SIG-M5 treated with dmso at 0.1 percent for 504 hours (cell line): ENCODE results near the gene VEZT.
"Not testable (repeated sequence)": the region's sequence is repeated elsewhere in the genome, so short reads cannot be mapped to it uniquely, and the experiment has no call there.

Experiments
- DNase-seq: peaks from one replicate; lab custom pipeline; 2025; ENCODE audit not compliant: unreplicated experiment; lab: John Stamatoyannopoulos, UW

The VEZT gene

GRCh38 chr12:95318071-95318545, 100.5 kb downstream of the VEZT start:
- peak; percentile 69 for DNase-seq

DNA sequence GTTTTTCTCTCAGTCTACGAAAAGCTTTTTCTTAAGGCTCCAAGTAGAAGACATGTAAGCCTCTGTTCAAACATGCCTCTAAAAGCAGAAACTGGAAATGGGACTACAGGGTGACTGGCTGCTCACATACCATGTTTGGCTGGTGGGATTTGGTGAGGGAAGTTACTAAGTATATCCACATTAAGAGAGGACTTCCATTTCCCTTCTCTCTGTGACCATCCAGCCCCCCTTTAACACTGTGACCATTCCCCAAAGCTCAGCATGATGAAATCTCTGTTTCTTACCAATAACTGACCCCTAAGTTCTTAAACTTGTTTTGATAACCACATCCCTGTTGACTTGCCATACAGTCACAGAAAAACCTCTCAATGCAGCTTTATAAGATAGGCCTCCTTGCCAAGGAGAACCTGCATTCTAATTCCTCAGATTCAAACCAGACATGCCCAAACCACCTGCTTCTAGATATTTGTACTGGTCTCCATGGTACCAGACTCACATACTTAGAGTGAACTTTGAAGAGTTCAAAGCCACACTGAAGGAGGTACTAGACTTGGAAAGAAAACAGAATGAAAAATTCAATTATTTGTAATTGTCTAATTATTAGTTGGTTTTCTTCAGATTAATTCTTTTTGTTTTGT, 102.2 kb downstream of the VEZT start:
- no peak for DNase-seq

DNA sequence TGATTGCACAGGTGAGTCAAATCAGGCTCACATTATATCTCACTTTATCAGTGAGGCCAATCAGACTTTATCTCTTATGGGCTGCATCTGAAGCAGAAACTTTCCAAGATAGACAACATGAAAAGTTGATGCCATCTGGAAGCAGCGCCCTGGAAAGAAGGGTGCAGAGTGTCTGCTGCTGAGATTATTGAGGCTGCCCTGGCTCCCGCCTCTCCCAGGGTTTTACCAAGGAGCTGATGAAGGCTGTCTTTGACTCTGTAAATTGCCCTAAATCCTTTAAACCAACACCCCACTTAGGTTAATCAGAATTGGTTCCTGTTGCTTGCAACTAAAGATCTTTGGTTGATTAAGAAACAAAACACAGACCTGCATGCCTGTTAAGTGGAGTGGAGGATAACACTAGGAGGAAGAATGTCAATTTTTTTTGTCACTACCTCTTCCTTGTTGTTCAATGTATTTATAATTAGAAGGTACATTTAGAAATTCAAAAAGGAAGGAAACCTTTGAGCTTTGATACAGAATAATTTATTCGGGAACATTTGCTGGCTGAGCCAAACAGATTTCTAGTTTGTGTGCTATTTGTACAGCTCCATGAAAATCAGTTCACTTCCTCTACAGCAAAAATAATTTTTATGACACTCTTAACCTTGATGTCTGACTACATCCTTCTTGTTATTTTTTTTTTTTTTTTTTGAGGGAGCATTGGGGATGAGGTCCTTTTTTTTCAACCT, 104.1 kb downstream of the VEZT start:
- DNase-seq: no peak

DNA sequence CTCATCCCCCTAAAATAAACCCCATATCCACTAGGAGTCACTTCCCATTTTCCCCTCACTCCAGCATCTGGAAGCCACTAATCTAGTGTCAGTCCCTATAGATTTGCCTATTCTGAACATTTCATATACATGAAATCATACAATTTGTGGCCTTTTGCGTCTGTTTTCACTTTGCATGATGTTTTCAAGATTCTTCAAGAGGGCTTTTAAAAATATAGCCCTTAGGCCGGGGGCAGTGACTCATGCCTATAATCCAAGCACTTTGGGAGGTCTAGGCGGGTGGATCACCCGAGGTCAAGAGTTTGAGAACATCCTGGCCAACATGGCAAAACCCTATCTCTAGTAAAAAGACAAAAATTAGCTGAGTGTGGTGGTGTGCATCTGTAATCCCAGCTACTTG, 104.7 kb downstream of the VEZT start:
- DNase-seq: no peak

GRCh38 chr12:95323212-95323611, 105.6 kb downstream of the VEZT start:
- no peak for DNase-seq

GRCh38 chr12:95324246-95324645, 106.6 kb downstream of the VEZT start:
- not testable (repeated sequence) for DNase-seq

GRCh38 chr12:95325501-95325900, 107.9 kb downstream of the VEZT start:
- DNase-seq: no peak

DNA sequence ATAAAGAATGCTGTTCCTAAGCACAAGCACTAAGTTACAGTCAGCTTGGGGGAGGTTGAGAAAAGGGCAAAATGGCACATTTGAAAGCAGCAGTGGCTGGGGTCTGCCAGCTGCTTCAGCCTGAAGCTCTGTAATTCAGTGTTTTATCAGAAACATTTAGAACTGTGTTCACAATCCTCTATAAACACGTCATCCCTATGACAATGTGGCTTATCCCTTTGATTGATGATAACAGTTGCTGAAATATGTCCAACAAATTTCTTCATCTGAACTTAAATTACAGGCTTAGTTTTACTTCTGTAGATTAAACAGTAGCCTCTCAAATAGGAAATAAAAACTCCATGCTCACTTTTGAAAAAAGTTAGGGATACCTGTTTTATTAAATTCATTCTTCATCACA, 108.8 kb downstream of the VEZT start:
- DNase-seq: no peak

GRCh38 chr12:95326855-95327254, 109.2 kb downstream of the VEZT start:
- DNase-seq: no peak

GRCh38 chr12:95328708-95329107, 111.1 kb downstream of the VEZT start:
- no peak for DNase-seq

- no peak for DNase-seq
These were observed 118.3 kb downstream of the VEZT start for GRCh38 chr12:95335948-95336347.

- peak; percentile 17 for DNase-seq
These were observed 118.9 kb downstream of the VEZT start for GRCh38 chr12:95336387-95337067.

DNA sequence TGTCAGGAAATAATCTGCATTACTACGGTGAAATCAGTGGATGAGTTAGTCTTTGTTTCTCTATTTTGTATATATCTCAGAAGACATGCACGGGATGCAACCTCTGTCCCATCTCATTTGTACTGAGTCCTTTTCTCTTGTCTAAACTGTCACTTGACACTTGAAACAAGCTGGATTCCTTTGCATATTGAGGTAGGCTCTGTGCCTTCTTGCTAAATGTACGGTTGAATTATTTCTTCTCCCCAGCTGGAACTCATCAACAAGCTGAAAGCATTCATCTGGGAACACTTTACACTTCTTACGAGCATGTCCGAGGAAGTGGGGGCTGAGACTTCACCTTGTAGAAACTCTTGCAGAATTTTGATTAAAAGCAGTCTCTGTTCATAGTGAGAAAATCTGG, 119.5 kb downstream of the VEZT start:
- no peak for DNase-seq

GRCh38 chr12:95339086-95339788, 121.6 kb downstream of the VEZT start:
- no peak for DNase-seq

GRCh38 chr12:95342008-95342407, 124.4 kb downstream of the VEZT start:
- no peak for DNase-seq

GRCh38 chr12:95343461-95344230, 126.0 kb downstream of the VEZT start:
- no peak for DNase-seq

DNA sequence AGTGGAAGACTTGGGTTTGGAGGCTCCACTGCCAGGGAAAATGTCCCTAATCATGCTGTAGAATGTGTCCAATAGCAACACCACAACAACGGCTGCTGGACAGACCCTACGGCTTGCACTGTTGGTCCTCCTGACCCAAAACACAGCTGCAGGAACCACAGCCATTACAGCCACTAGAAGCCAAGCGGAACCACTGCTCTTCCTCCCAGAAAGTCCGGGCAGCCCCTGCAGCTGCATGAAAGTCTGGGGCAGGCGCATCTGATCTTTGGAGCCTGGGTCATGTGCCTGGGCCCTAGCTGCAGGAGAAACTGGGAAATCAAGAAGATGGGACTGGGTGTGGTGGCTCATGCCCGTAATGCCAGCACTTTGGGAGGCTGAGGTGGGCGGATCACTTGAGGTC, 131.7 kb downstream of the VEZT start:
- DNase-seq: no peak

DNA sequence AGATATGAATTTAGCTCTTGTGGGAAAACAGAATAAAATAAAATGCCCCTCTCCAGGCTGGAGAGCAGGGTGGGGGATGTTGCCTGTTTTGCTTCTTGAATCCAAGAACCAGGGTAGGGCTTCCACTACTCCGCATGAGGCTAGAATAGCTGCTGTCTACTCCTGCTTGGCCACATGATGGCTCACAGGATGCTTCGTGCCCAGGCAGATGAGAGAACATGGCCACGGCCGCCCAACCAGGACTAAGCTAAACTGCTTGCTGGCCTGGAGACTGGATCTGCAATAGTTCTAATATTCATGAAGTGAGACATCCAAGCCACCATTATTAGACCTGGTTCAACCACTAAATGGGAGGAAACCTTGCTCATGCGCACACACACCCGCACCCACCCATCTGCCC, 134.1 kb downstream of the VEZT start:
- DNase-seq: no peak
